ENCODE results near the gene PRDM2. TPM values are rescaled to one million over a fixed set of nuclear protein-coding genes. Genes with fewer than 3 reads are reported as not detected.

The PRDM2 gene
- total and polyA plus RNA-seq, 2 experiments from 2014 or later: 11.5 to 18.6 TPM

- H3K79me2 ChIP-seq: peaks cover 99% of the 10 kb centered on the region
Observed at GRCh38 chr1:13764588-13765332, 64.8 kb downstream of the PRDM2 start.

GRCh38 chr1:13766592-13767564 is 66.9 kb downstream of the PRDM2 start:
- no peak overlapping the region for H3K4me3 ChIP-seq
- H3K36me3 ChIP-seq (replicated peaks; ENCODE audit: insufficient read depth, low read depth): no peaks in the 10 kb centered on the region
- no peak for TF ChIP-seq EZH2phosphoT487 (IDR thresholded peaks at IDR 0.05; ENCODE audit: low read depth, severe bottlenecking, unreplicated experiment)
- no peak for TF ChIP-seq EZH2 (IDR thresholded peaks at IDR 0.05; ENCODE audit: borderline replicate concordance)
- no peak for TF ChIP-seq CTCF (IDR thresholded peaks at IDR 0.05; ENCODE audit: poor library complexity)
- peaks cover 99% of the 10 kb centered on the region for H3K79me2 ChIP-seq
- no peak overlapping the region for H2AFZ ChIP-seq
- no peak overlapping the region for H3K4me2 ChIP-seq
- no peaks in the 10 kb centered on the region for H3K9me3 ChIP-seq (ENCODE audit: low read depth)
- H3K9me2 ChIP-seq (replicated peaks; ENCODE audit: insufficient read depth): no peaks in the 10 kb centered on the region
- H3K27ac ChIP-seq: no peak overlapping the region
- DNase-seq (ENCODE audit: low spot score): no peak
- peaks cover 83% of the 10 kb centered on the region for H4K20me1 ChIP-seq (ENCODE audit: insufficient read depth, poor library complexity, severe bottlenecking)
- WGBS (ENCODE audit: low lambda C conversion rate, missing lambda C conversion rate): 96% methylated on average over 9 of the region's 9 CpGs
- H3K27me3 ChIP-seq: no peaks in the 10 kb centered on the region
- peaks cover 16% of the 10 kb centered on the region for H3K4me1 ChIP-seq (ENCODE audit: insufficient read depth)

More at GRCh38 chr1:13764588-13765332, 64.8 kb downstream of the PRDM2 start:
- Histone ChIP-seq H3K4me2 (peak overlapping the region; percentile 28), H2AFZ (no peak overlapping the region), H4K20me1 (ENCODE audit: insufficient read depth, poor library complexity, severe bottlenecking) (peaks cover 88% of the 10 kb centered on the region), H3K9me3 (ENCODE audit: low read depth) (no peaks in the 10 kb centered on the region), H3K9me2 (replicated peaks; ENCODE audit: insufficient read depth) (no peaks in the 10 kb centered on the region), H3K36me3 (replicated peaks; ENCODE audit: insufficient read depth, low read depth) (no peaks in the 10 kb centered on the region), H3K27ac (no peak overlapping the region), H3K4me1 (ENCODE audit: insufficient read depth) (peaks cover 22% of the 10 kb centered on the region), H3K4me3 (no peak overlapping the region), H3K27me3 (no peaks in the 10 kb centered on the region)
- WGBS (ENCODE audit: low lambda C conversion rate, missing lambda C conversion rate): 42% methylated on average over 6 of the region's 6 CpGs
- no peak for TF ChIP-seq EZH2phosphoT487 (IDR thresholded peaks at IDR 0.05; ENCODE audit: low read depth, severe bottlenecking, unreplicated experiment)
- no peak for DNase-seq (ENCODE audit: low spot score)

DNA sequence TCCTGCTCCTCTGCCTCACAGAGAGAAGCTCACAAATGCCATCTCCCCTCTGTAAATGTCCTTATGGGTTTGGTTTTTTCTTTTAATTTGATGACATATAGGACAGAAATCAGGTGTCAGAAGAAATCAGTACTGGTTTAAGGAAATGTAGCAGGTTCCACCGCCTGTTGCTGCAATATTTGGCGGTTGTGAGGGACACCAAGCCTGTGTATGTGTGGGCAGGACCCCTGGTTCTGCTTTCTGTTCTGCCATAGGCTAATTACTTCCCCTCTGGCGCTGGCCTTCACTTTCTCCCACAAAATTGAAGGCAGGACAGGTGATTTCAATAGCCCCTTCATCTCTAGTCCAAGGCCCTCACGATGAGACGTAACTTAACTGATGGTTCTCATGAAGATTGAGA is 69.2 kb downstream of the PRDM2 start:
- H3K27me3 ChIP-seq: no peaks in the 10 kb centered on the region
- no peak overlapping the region for H2AFZ ChIP-seq
- H4K20me1 ChIP-seq (ENCODE audit: insufficient read depth, poor library complexity, severe bottlenecking): peaks cover 68% of the 10 kb centered on the region
- no peaks in the 10 kb centered on the region for H3K9me2 ChIP-seq (replicated peaks; ENCODE audit: insufficient read depth)
- peaks cover 12% of the 10 kb centered on the region for H3K4me1 ChIP-seq (ENCODE audit: insufficient read depth)
- peaks cover 99% of the 10 kb centered on the region for H3K79me2 ChIP-seq
- no peak overlapping the region for H3K4me2 ChIP-seq
- 97% methylated on average over 5 of the region's 5 CpGs for WGBS (ENCODE audit: low lambda C conversion rate, missing lambda C conversion rate)
- no peaks in the 10 kb centered on the region for H3K36me3 ChIP-seq (replicated peaks; ENCODE audit: insufficient read depth, low read depth)
- DNase-seq (ENCODE audit: low spot score): no peak
- no peak for TF ChIP-seq EZH2phosphoT487 (IDR thresholded peaks at IDR 0.05; ENCODE audit: low read depth, severe bottlenecking, unreplicated experiment)
- H3K9me3 ChIP-seq (ENCODE audit: low read depth): no peaks in the 10 kb centered on the region
- no peak overlapping the region for H3K27ac ChIP-seq
- no peak overlapping the region for H3K4me3 ChIP-seq

DNA sequence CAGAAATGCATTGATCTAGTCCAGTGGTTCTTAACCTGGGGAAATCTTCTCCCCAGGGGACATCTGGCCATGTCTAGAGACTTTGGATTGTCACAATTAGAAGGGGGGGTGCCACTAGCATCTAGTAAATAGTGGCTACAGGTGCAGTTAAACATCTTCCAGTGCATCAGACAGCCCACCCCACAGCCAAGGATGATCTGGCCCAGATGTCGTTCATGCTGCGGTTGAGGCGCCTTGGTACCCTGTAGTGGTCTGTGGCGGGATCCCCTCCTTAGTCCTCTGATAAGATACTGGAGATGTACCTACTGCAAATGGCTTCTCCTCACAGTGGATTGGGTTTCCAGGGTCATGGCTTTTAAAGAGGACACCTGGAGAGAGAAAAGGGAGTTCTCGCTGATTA is 69.8 kb downstream of the PRDM2 start:
- Histone ChIP-seq H2AFZ (no peak overlapping the region), H3K4me1 (ENCODE audit: insufficient read depth) (peaks cover 6% of the 10 kb centered on the region), H3K27me3 (no peaks in the 10 kb centered on the region), H3K79me2 (peaks cover 98% of the 10 kb centered on the region), H4K20me1 (ENCODE audit: insufficient read depth, poor library complexity, severe bottlenecking) (peaks cover 62% of the 10 kb centered on the region), H3K4me3 (no peak overlapping the region), H3K9me3 (ENCODE audit: low read depth) (no peaks in the 10 kb centered on the region), H3K9me2 (replicated peaks; ENCODE audit: insufficient read depth) (no peaks in the 10 kb centered on the region), H3K27ac (no peak overlapping the region), H3K36me3 (replicated peaks; ENCODE audit: insufficient read depth, low read depth) (no peaks in the 10 kb centered on the region), H3K4me2 (no peak overlapping the region)
- DNase-seq (ENCODE audit: low spot score): no peak
- WGBS (ENCODE audit: low lambda C conversion rate, missing lambda C conversion rate): 94% methylated on average over 5 of the region's 5 CpGs
- TF ChIP-seq EZH2phosphoT487 (IDR thresholded peaks at IDR 0.05; ENCODE audit: low read depth, severe bottlenecking, unreplicated experiment): no peak
- TF ChIP-seq CTCF (IDR thresholded peaks at IDR 0.05; ENCODE audit: poor library complexity): no peak
- TF ChIP-seq EZH2 (IDR thresholded peaks at IDR 0.05; ENCODE audit: borderline replicate concordance): no peak
